Mammary epithelial cell (primary cell): ENCODE results near the gene SCCPDH.

Experiments
- CTCF ChIP-seq, 2 donors: IDR thresholded peaks in 1 of 2; conservative IDR thresholded peaks in 1 of 2; 2 replicates each; pipeline ENCODE4 v1.5.1; 2011 to 2012; ENCODE audit warnings: inconsistent platforms in 2 of 2, low read length in 2 of 2, mild to moderate bottlenecking in 2 of 2, control low read depth in 1 of 2, low read depth in 1 of 2; ENCODE audit not compliant: insufficient read depth in 1 of 2; ENCODE audit errors: extremely low read depth in 1 of 2
- EZH2 ChIP-seq: IDR thresholded peaks from 2 replicates; pipeline ENCODE4 v1.6.1; 2012; ENCODE audit warnings: low read length, inconsistent platforms, borderline replicate concordance

DNA sequence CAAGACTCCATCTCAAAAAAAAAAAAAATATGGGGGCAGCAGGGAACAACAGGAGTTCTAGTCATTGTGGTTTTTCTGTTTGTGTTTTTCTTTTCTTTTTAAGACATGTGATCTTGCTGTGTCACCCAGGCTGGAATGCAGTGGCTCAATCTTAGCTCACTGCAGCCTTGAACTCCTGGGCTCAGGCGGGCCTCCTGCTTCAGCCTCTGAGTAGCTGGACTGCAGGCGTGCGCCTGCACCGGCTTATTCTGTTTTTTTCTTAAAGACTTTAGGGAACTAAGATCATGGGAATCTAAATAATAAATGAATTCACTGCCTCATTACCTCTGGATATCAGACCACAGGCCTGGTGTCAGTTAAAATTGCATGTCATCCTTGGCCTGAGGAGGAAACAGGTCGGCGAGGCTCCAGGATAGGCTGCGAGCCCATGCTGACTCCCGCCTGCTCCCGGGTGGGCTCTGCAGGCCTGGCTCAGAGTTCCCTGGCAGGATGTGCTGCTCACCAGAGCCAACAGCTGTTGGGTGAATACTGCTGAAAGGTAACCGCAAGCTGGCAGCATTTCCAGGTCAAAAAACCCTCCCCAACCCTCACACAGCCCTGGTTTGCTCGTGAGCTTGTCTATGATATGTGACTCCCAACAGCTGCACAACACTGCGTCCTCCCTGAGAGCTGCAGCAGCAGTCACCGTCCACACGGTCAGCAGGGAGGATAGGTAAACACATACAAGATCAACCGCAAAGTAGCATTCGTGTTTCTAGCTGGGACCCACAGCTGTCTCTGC, 58.1 kb downstream of the SCCPDH start:
- TF ChIP-seq EZH2 (no peak), CTCF (conservative IDR thresholded peaks at IDR 0.05 in 1 of 2, IDR thresholded peaks at IDR 0.05 in 1 of 2; ENCODE audit: extremely low read depth in 1 of 2, insufficient read depth in 1 of 2, low read depth in 1 of 2, low read length in 2 of 2) (no peak)
